Gastroesophageal sphincter (tissue), 3 donors: ENCODE results near the gene CDC34.

Experiments
- CTCF ChIP-seq, 4 experiments: fragments of 200-600 bp in 2 of 4; fragments of 450-650 bp in 2 of 4; sonication (generic) in 1 of 4; IDR thresholded peaks; one replicate each; pipeline ENCODE4 v1.5.1; 2017 to 2019; ENCODE audit warnings: antibody characterized with exemption in 4 of 4, mild to moderate bottlenecking in 2 of 4, moderate library complexity in 2 of 4
- POLR2A ChIP-seq, 2 donors: fragments of 450-650 bp; IDR thresholded peaks; one replicate each; pipeline ENCODE4 v1.6.1; 2017; ENCODE audit warnings: antibody characterized with exemption in 2 of 2, mild to moderate bottlenecking in 2 of 2, moderate library complexity in 1 of 2
- POLR2AphosphoS5 ChIP-seq: sonication (generic); formaldehyde crosslinking; IDR thresholded peaks from one replicate; pipeline ENCODE4 v1.6.1; 2017; ENCODE audit warnings: antibody characterized with exemption

GRCh38 chr19:570937-571565 is 39.5 kb downstream of the CDC34 start:
- TF ChIP-seq CTCF (IDR thresholded peaks at IDR 0.05) (no peak), POLR2A (IDR thresholded peaks at IDR 0.05) (no peak), POLR2AphosphoS5 (no peak)
